ENCODE measurements around the gene TMEM156.

TMEM156 gene

DNA sequence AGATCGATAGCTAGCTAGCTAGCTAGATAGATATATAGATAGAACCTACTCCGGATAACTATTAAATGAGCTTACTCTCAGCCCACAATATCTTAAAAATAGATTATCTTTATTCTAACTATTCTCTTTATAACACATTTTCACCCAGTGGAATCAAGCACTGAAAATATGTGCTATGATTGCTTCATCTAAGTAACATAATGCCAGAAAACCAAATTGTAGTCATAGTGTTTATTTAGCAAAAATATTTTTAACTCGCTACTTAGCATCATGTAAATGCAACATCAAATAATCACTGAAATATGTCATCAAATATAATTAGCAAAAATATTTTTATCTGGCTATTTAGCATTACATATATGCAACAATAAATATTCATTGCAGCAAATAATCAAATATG, 1.5 kb downstream of the TMEM156 start:
- Histone ChIP-seq H3K27me3 (ENCODE audit: insufficient read depth, low read depth, severe bottlenecking) (no peaks in the 10 kb centered on the region), H3K4me3 (ENCODE audit: low read depth, low read length) (no peak overlapping the region), H3K27ac (no peak overlapping the region), H3K36me3 (no peaks in the 10 kb centered on the region), H3K9me3 (ENCODE audit: severe bottlenecking) (no peaks in the 10 kb centered on the region)
- TF ChIP-seq, protein P1, sequence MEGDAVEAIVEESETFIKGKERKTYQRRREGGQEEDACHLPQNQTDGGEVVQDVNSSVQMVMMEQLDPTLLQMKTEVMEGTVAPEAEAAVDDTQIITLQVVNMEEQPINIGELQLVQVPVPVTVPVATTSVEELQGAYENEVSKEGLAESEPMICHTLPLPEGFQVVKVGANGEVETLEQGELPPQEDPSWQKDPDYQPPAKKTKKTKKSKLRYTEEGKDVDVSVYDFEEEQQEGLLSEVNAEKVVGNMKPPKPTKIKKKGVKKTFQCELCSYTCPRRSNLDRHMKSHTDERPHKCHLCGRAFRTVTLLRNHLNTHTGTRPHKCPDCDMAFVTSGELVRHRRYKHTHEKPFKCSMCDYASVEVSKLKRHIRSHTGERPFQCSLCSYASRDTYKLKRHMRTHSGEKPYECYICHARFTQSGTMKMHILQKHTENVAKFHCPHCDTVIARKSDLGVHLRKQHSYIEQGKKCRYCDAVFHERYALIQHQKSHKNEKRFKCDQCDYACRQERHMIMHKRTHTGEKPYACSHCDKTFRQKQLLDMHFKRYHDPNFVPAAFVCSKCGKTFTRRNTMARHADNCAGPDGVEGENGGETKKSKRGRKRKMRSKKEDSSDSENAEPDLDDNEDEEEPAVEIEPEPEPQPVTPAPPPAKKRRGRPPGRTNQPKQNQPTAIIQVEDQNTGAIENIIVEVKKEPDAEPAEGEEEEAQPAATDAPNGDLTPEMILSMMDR (IDR thresholded peaks at IDR 0.05; ENCODE audit: low read depth, low read length), result no peak
- DNase-seq, result no peak

DNA sequence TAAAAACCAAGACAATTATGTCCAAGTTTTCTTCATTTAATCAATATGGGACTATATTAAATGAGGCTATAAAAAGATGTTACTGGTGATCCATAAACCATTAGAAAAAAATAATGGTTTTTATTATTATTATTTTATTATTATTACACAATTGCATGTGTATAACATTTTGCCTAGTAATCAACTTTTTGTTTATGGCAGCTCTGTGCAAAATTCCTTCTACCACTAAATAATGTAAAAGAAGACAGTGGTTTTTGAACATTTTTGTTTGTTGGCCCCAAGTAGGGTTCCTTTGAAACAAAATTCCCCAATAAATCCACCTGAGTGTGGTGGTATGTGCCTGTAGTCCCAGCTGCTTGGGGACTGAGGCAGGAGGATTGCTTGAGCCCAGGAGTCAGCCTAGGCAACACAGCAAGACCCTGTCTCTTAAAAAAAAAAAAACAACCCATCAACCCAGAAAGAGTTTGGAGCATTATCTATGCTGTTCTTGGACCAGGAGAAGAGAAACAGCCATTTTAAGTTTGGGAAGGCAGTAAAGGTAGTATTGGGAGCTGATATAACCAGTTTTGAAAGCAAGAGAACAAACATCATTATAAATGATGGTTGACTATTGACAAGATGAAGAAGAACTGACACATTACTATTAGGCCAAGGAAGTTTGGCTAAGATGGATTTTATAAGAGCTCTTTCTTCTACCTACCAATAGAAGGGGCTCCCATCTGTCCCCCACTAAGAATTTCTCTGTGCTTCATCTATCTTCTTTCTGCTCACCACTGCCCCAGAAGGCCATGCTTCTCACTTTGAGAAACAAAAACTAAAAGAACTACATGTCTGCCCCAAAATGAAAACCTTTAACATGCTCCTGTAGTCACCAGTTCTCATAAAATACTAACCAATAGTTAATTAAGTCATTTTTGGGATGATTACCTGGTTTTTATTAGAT, 2.2 kb downstream of the TMEM156 start:
- TF ChIP-seq, protein P1 (IDR thresholded peaks at IDR 0.05; ENCODE audit: low read depth, low read length), result no peak
- Histone ChIP-seq H3K9me3 (ENCODE audit: severe bottlenecking) (no peaks in the 10 kb centered on the region), H3K4me3 (ENCODE audit: low read depth, low read length) (no peak overlapping the region), H3K36me3 (no peaks in the 10 kb centered on the region), H3K27me3 (ENCODE audit: insufficient read depth, low read depth, severe bottlenecking) (no peaks in the 10 kb centered on the region), H3K27ac (no peak overlapping the region)
- DNase-seq, result no peak

DNA sequence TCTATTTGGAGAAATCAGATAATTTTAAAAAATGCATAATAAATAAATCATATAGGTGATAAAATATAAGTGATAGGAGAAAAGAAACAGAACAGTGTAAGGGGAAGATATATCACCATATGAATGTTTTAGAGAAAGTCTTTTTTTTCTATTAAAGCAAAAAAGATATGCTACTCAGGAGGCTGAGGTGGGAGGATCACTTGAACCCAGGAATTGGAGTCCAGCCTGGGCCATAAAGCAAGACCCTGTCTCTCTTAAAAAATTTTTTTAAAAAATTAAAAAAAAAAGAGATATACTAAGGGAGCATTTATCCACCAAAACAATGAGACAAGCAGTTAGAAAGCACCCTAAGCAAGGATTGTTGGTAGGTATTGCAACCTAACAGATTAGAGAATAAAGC, 6.1 kb downstream of the TMEM156 start:
- TF ChIP-seq, protein P1 (IDR thresholded peaks at IDR 0.05; ENCODE audit: low read depth, low read length), result no peak
- H3K27ac ChIP-seq, result no peak overlapping the region

GRCh38 chr4:39025552-39026085, 6.6 kb downstream of the TMEM156 start:
- H3K27me3 ChIP-seq (ENCODE audit: insufficient read depth, low read depth, severe bottlenecking), result no peaks in the 10 kb centered on the region
- H3K4me3 ChIP-seq (ENCODE audit: low read depth, low read length), result no peak overlapping the region
- H3K27ac ChIP-seq, result no peak overlapping the region
- no peak for DNase-seq
- H3K9me3 ChIP-seq (ENCODE audit: severe bottlenecking), result peaks cover 3% of the 10 kb centered on the region
- H3K36me3 ChIP-seq, result no peaks in the 10 kb centered on the region
- TF ChIP-seq, protein P1 (IDR thresholded peaks at IDR 0.05; ENCODE audit: low read depth, low read length), result no peak

More for the DNA sequence above, 6.1 kb downstream of the TMEM156 start:
- no peak overlapping the region for H3K4me3 ChIP-seq (ENCODE audit: low read depth, low read length)
- DNase-seq, result no peak
- H3K9me3 ChIP-seq (ENCODE audit: severe bottlenecking), result peaks cover 3% of the 10 kb centered on the region
- no peaks in the 10 kb centered on the region for H3K27me3 ChIP-seq (ENCODE audit: insufficient read depth, low read depth, severe bottlenecking)
- no peaks in the 10 kb centered on the region for H3K36me3 ChIP-seq

GRCh38 chr4:39024311-39024865, 7.8 kb downstream of the TMEM156 start:
- Histone ChIP-seq H3K9me3 (ENCODE audit: severe bottlenecking) (peaks cover 3% of the 10 kb centered on the region), H3K36me3 (no peaks in the 10 kb centered on the region), H3K27ac (no peak overlapping the region), H3K27me3 (ENCODE audit: insufficient read depth, low read depth, severe bottlenecking) (no peaks in the 10 kb centered on the region), H3K4me3 (ENCODE audit: low read depth, low read length) (no peak overlapping the region)
- TF ChIP-seq, protein P1 (IDR thresholded peaks at IDR 0.05; ENCODE audit: low read depth, low read length), result no peak
- DNase-seq, result no peak
